ENCODE data around the gene DBH.

The DBH gene

GRCh38 chr9:133627341-133627740 lies 8.8 kb upstream of the DBH start:
- DNase-seq: no peak

- DNase-seq: no peak
Observed at GRCh38 chr9:133628766-133629165, 7.4 kb upstream of the DBH start.

- no peak for DNase-seq
Observed at GRCh38 chr9:133629221-133630110, 6.7 kb upstream of the DBH start.

- no peak for DNase-seq
Observed at GRCh38 chr9:133631111-133631510, 5.1 kb upstream of the DBH start.

- DNase-seq: no peak
Observed at GRCh38 chr9:133632806-133633680, 3.1 kb upstream of the DBH start.

- no peak for DNase-seq
Observed at GRCh38 chr9:133633681-133634080, 2.5 kb upstream of the DBH start.

GRCh38 chr9:133634081-133634691 lies 2.0 kb upstream of the DBH start:
- DNase-seq: no peak

GRCh38 chr9:133635098-133635497 lies 1.1 kb upstream of the DBH start:
- no peak for DNase-seq

GRCh38 chr9:133636902-133637301 lies 739 bp downstream of the DBH start:
- DNase-seq: no peak

GRCh38 chr9:133637451-133638055 lies 1.4 kb downstream of the DBH start:
- no peak for DNase-seq

- no peak for DNase-seq
Observed at GRCh38 chr9:133638076-133638475, 1.9 kb downstream of the DBH start.

GRCh38 chr9:133638711-133639110 lies 2.5 kb downstream of the DBH start:
- DNase-seq: no peak

GRCh38 chr9:133639613-133640012 lies 3.5 kb downstream of the DBH start:
- no peak for DNase-seq

- no peak for DNase-seq
Observed at GRCh38 chr9:133640160-133640559, 4.0 kb downstream of the DBH start.

GRCh38 chr9:133640580-133641395 lies 4.6 kb downstream of the DBH start:
- no peak for DNase-seq

- no peak for DNase-seq
Observed at GRCh38 chr9:133641396-133641655, 5.2 kb downstream of the DBH start.

GRCh38 chr9:133641861-133642595 lies 5.9 kb downstream of the DBH start:
- DNase-seq: no peak

- DNase-seq: no peak
Observed at GRCh38 chr9:133642708-133643361, 6.7 kb downstream of the DBH start.

GRCh38 chr9:133643362-133643755 lies 7.2 kb downstream of the DBH start:
- DNase-seq: no peak

- DNase-seq: no peak
Observed at GRCh38 chr9:133643978-133644760, 8.0 kb downstream of the DBH start.
